Measurements from ENCODE around the gene TSSK2.

TSSK2 gene

GRCh38 chr22:19168088-19168890 is 37.2 kb downstream of the TSSK2 start:
- in situ Hi-C loops (cut with MboI; ENCODE audit: low pct_unique_long_range_greater_than_20kb, low sequenced_read_pairs, unreplicated experiment), result no loop called here
- TF ChIP-seq, protein P1, sequence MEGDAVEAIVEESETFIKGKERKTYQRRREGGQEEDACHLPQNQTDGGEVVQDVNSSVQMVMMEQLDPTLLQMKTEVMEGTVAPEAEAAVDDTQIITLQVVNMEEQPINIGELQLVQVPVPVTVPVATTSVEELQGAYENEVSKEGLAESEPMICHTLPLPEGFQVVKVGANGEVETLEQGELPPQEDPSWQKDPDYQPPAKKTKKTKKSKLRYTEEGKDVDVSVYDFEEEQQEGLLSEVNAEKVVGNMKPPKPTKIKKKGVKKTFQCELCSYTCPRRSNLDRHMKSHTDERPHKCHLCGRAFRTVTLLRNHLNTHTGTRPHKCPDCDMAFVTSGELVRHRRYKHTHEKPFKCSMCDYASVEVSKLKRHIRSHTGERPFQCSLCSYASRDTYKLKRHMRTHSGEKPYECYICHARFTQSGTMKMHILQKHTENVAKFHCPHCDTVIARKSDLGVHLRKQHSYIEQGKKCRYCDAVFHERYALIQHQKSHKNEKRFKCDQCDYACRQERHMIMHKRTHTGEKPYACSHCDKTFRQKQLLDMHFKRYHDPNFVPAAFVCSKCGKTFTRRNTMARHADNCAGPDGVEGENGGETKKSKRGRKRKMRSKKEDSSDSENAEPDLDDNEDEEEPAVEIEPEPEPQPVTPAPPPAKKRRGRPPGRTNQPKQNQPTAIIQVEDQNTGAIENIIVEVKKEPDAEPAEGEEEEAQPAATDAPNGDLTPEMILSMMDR (IDR thresholded peaks at IDR 0.05; ENCODE audit: extremely low read depth, insufficient read depth, missing control alignments), result no peak
- no peak for DNase-seq (ENCODE audit: low spot score)

DNA sequence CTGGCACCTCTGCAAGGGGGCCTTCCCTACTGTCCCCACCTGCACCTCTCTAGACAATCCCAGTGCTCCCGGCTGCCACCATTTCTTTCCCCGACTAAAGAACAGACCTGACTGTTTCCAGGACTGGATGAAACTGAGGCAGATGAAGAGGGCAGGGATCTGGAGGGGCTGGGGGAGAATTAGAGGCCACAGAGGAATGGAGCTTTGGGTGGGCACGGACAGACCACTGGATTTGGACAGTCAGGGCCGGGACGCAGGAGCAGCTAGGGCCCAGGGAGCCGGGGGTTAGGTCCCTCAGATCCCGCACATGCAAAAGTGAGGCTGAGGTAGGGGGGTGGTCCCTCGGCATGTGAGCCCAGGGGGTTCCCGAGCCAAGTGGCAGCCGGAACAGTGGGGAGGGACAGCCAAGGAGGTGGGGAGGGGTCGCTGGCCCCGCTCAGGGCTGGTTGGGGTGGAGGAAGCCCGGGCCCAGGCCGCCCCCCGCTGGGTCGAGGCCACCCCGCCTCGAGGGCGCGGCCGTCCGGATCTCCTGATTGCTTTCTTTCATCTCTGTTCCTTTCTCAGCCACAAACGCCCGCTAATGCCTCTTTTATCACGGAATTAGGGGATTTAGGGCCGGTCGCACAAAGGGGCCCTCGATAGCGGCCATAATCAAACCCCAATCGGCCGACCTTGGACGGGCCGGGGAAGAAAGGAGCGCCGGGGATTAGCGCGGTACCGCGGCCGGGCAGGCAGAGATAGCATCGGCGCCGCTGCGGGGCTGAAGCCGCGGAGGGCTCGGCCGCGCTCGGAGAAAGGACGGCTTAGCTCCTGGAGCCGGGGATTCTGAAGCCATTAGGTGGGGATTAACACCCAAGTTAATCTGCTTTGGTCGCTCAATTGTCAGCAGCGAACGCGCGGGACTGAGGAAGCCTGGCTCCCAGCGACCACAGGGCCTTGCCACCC is 38.2 kb downstream of the TSSK2 start:
- in situ Hi-C loops (cut with MboI; ENCODE audit: low pct_unique_long_range_greater_than_20kb, low sequenced_read_pairs, unreplicated experiment), result no loop called here
- no peak for DNase-seq (ENCODE audit: low spot score)
- TF ChIP-seq, protein P1 (IDR thresholded peaks at IDR 0.05; ENCODE audit: extremely low read depth, insufficient read depth, missing control alignments), result no peak

- in situ Hi-C loops (cut with MboI; ENCODE audit: low pct_unique_long_range_greater_than_20kb, low sequenced_read_pairs, unreplicated experiment), result no loop called here
- DNase-seq (ENCODE audit: low spot score), result no peak
- TF ChIP-seq, protein P1 (IDR thresholded peaks at IDR 0.05; ENCODE audit: extremely low read depth, insufficient read depth, missing control alignments), result no peak
These were observed 38.8 kb downstream of the TSSK2 start for GRCh38 chr22:19169947-19170318.

DNA sequence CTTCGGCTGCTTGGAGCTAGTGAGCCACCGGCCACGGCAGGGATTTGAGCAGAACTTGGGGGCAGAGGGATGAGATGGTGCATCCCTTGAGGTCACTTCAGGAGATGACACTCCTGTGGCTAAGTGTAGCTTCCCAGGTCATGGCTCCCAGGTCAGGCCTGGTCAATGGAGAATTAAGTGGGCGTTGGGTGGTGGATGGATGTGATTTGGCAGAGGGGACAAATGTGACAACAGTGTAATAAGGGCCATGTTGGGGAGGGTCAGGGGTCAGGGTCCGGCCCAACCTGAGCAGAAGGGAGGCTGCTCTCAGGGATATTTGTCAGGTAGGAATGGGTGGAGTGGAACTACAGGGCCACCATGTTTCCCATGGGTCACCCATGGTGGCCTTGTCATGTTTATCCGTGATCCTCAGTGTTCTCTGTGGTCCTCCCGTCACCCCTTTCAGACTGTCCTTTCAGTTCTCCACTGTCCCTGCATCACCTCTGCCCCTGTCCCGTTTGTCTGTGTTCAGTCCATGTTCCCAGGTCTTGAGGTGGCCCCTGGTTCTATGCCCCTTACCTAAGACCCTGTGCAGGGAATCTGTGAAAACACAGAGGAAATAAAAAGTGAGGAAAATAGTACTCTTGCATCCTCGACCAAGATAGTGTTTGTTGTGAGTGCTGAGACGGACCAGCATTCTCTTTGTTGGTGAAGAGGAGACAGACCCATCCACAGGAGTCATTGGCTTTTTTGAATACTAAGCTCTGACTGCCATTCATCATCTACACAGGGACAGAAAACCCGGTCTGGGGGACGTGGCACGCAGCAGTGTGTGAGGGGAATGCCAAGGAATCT is 41.3 kb downstream of the TSSK2 start:
- in situ Hi-C loops (cut with MboI; ENCODE audit: low pct_unique_long_range_greater_than_20kb, low sequenced_read_pairs, unreplicated experiment), result no loop called here
- TF ChIP-seq, protein P1 (IDR thresholded peaks at IDR 0.05; ENCODE audit: extremely low read depth, insufficient read depth, missing control alignments), result no peak
- DNase-seq (ENCODE audit: low spot score), result no peak

DNA sequence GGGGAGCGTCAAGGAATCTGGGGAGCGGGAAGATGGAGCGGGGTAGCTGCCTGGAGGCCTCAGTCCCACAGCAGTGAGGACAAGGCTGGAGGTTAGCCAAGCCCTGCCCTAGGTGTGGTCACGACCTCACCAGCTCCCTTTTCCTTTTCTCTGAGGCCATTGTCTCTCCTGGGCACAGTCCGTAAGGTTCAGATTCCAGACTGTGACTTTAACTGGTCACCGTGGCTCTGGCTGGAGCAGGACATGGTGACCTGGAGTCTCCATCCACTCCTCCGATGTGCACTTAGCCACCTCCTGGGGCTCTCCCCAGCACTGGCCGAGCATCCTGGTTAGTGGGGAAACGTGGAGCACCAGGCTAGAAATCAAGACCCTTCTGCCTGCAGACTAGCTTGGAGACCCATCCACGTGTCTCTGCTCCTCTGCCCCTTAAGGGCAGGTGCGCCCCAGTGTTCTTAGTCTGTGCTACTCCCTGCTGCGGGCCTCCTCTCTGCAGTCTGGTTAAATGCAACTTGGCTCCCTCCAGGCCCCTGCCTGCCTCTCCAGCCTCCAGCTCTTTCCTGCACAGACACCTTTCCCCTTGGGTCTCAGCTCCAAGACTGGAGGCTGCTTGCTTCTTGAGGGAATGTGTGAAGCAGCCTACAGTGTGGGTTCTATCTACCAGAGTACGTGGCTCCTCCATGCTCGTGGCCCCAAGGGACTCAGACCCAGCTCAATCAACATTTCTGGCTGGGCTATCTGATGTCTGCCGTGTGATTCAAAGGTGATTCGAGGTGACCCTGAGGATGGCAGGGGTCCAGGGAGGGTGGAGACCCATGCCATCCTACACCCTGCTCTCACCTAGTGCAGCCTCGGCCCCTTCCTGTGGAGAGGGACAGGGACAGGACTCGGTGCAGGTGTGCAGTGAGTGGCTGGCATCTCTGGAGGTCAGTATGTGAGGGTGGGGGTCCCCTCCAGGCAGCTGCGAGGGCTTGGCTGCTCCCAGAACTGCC is 42.2 kb downstream of the TSSK2 start:
- TF ChIP-seq, protein P1 (IDR thresholded peaks at IDR 0.05; ENCODE audit: extremely low read depth, insufficient read depth, missing control alignments), result no peak
- in situ Hi-C loops (cut with MboI; ENCODE audit: low pct_unique_long_range_greater_than_20kb, low sequenced_read_pairs, unreplicated experiment), result no loop called here
- DNase-seq (ENCODE audit: low spot score), result no peak
